HG03378 (cell line): ENCODE measurements around the gene ADRA2C.

Experiments
- ATAC-seq: cut with Tn5 transposase; IDR thresholded peaks from one replicate; pipeline ENCODE4 v1.9.1; 2021; ENCODE audit warnings: mild to moderate bottlenecking, moderate library complexity; ENCODE audit not compliant: unreplicated experiment

The ADRA2C gene

GRCh38 chr4:3791910-3792542, 25.8 kb downstream of the ADRA2C start:
- no peak for ATAC-seq

GRCh38 chr4:3792813-3793212, 26.6 kb downstream of the ADRA2C start:
- ATAC-seq: no peak

- ATAC-seq: no peak
Observed at GRCh38 chr4:3793545-3793944, 27.4 kb downstream of the ADRA2C start.

GRCh38 chr4:3796960-3797359, 30.8 kb downstream of the ADRA2C start:
- no peak for ATAC-seq

GRCh38 chr4:3797831-3798790, 31.9 kb downstream of the ADRA2C start:
- ATAC-seq: no peak

- no peak for ATAC-seq
Observed at GRCh38 chr4:3799496-3799895, 33.3 kb downstream of the ADRA2C start.

- no peak for ATAC-seq
Observed at GRCh38 chr4:3800351-3800750, 34.2 kb downstream of the ADRA2C start.

- no peak for ATAC-seq
Observed at GRCh38 chr4:3801521-3801920, 35.3 kb downstream of the ADRA2C start.

GRCh38 chr4:3801931-3802550, 35.9 kb downstream of the ADRA2C start:
- ATAC-seq: no peak

- no peak for ATAC-seq
Observed at GRCh38 chr4:3802571-3803474, 36.6 kb downstream of the ADRA2C start.

- no peak for ATAC-seq
Observed at GRCh38 chr4:3803475-3803847, 37.3 kb downstream of the ADRA2C start.

- no peak for ATAC-seq
Observed at GRCh38 chr4:3803946-3804345, 37.8 kb downstream of the ADRA2C start.

- ATAC-seq: no peak
Observed at GRCh38 chr4:3805026-3805425, 38.8 kb downstream of the ADRA2C start.

GRCh38 chr4:3805731-3806130, 39.5 kb downstream of the ADRA2C start:
- ATAC-seq: no peak

- no peak for ATAC-seq
Observed at GRCh38 chr4:3807311-3807710, 41.1 kb downstream of the ADRA2C start.

GRCh38 chr4:3807822-3808496, 41.8 kb downstream of the ADRA2C start:
- no peak for ATAC-seq

- no peak for ATAC-seq
Observed at GRCh38 chr4:3808597-3808996, 42.4 kb downstream of the ADRA2C start.

- ATAC-seq: no peak
Observed at GRCh38 chr4:3809028-3809427, 42.8 kb downstream of the ADRA2C start.

- no peak for ATAC-seq
Observed at GRCh38 chr4:3809451-3810110, 43.4 kb downstream of the ADRA2C start.
